Fibroblast of skin of back (primary cell): ENCODE data around the gene IL22RA2. TPM values are rescaled to one million over a fixed set of nuclear protein-coding genes. Genes with fewer than 3 reads are reported as not detected.
"Not testable (repeated sequence)": the region's sequence is repeated elsewhere in the genome, so short reads cannot be mapped to it uniquely, and the experiment has no call there.

ENCODE experiments used
- DNase-seq: peaks from one replicate; pipeline ENCODE4 v3.0.0-alpha.2; 2013
- polyA plus RNA-seq, 2 experiments: library from polyadenylated mRNA; unstranded; fragments of 120-200 nt; gene quantifications; one replicate each; pipeline ENCODE4 v1.2.1, GENCODE V29; 2013; ENCODE audit not compliant: insufficient read length in 2 of 2

IL22RA2 gene, protein sequence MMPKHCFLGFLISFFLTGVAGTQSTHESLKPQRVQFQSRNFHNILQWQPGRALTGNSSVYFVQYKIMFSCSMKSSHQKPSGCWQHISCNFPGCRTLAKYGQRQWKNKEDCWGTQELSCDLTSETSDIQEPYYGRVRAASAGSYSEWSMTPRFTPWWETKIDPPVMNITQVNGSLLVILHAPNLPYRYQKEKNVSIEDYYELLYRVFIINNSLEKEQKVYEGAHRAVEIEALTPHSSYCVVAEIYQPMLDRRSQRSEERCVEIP
- not detected for polyA plus RNA-seq (2013, experiment 1 of 2; ENCODE audit: insufficient read length)
- not detected for polyA plus RNA-seq (2013, experiment 2 of 2; ENCODE audit: insufficient read length)

DNA sequence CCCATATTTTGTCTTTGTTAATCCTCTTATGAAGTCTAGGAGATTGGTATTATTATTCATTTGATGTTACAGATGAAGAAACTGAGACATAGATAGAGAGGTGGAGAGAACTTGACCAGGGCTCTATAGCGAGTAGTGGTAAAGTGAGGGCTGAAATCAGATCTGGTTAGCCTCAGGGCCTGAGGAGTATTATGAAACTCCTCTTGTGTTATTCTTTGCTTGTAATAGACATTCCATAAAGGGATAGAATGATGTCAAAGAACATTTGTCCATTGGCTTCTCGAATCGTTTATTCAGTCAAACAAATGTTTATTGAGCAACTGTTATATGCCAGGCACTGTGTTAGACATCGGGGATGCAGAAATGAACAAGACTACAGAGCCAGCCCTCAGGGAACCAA, at the start of gene IL22RA2:
Gene IL22RA2 (minus strand): TSS at position 144 of the 400 bp plus-strand sequence. CDS start 11,895 bp downstream, outside the sequence.
- DNase-seq, result no peak

DNA sequence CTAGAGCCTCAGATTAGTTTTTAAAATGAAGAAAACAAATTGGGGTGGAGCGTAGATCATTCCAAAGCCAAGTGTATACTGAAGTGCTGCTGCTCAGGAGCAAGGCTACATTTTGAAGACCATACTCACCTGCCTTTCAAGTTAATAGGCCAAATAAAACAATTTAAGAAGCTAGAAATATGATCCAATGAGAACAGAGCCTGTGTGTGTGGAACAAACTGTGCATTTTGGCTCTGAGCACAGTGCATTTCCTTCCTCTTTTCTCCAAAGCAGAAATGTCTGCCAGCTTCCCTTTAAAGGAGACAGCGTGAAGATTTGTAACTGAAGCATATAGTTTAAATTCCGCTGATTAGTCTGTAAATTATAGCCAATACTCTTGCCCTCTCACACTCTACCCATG, 48.9 kb upstream of the IL22RA2 start:
- no peak for DNase-seq

DNA sequence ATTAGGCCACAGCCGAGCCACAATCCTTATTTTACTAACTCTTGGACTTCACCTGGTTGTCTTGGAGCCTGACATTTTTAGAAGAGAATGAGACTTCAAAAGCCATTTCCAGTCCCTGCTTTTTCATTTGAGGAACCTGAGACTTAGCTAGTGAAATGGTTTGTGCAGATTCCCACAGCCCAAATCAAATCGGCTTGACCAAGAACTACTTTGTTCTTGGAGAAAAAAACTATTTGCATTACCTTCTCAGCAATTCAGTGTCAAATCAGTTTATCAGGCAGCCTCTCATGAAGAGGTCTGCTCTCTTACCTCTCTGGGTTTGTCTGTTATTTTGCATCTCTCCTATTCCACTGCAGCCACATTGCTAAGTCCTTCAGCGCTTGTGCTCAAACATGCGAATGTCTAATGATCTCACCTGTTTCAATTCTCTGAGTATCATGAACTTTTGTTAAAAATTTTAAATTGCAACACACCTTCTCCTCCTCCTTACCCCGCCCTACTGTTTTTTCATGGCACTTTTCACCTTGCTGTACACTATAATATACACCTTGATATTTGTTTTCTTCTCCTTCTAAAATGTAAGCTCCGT, 46.3 kb upstream of the IL22RA2 start:
- no peak for DNase-seq

DNA sequence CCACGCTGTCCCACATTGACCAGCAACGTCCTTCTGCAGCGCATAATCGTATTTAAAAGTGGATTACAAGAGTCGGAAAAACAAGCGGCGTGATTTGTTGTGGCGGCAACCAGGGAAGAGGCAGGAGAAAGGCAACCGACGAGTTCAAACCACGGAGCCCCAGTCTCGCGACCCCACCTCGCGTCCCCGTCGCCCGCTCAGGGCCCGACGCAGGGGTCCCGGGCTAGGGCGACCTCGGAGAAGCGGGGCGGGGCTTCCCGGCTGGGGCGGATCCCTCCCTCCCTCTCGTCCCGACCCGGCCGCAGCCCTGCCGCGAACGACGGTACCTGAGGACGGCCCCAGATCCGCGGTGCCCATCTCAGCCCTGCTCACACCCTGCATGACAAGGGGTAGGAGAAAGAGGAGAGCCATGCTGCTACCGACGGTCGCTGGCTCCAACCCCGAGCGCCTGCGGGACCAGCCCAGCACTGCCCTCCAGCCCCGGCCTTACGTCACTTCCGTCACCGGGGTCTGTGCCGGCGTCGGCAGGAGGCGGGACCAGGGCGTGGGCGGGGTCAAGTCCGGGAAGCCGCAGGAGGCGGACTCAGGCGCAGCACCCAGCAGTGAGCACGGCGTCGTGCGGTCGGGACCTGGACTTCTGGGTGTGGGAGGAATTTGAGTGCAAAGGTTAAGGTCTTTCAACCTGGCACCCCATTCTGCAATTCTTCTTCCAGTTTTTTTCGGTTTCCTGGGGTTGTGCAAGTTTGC, 45.6 kb upstream of the IL22RA2 start, which contains the start of gene IFNGR1:
Gene IFNGR1 (minus strand): TSS at position 469 of the 747 bp plus-strand sequence. CDS start 58 bp downstream, at position 411.
- peak; percentile 90 for DNase-seq

DNA sequence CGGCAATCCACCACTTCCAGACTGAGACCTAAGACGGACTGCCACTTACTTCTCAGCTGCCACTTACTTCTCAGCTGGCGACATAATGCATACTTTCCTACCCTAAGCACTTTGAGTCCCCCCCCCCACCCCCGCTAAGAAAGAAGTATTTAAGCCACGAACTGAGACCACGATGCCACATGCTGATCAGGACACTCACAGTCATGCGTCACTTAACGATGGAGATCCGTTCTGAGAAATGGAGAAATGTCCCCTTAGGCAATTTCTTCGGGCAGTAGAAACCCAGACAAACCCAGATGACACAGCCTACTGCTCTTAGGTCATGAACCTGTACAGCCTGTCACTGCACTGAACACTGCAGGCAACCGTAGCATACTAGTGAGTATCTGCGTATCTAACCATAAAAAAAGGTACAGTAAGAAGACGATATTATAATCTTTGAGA, 45.1 kb upstream of the IL22RA2 start:
- peak; percentile 79 for DNase-seq

DNA sequence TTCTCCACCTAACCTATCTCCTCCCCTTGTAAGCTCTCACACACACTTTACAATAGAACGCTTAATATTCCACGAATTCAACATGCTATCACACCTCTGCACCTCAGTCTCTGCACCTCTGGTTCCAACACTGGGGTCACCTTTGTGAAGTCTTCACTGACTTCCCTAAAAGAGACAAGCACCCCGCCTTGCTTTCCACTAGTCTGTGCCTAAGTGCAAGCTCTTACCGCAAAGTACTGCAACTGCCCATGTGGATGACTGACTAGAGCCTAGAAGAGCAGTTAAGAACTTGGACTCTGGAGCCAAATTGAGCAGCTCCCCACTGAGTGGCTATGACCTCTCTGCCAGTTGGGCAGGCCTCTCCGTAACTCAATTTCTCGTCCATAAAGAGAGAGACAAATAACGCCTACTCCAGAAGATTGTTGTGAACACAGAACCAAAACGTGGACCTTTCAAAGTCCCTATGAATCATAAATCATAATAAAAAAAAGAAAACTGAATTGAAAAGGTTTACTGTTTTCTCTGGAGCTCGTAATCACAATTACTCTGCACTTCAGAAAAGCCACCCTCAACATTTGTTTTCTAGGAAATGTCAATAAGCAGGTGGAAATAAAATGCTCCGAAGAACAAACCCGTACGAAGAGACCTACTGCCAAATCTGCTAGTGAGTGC, 44.5 kb upstream of the IL22RA2 start:
- DNase-seq, result no peak

DNA sequence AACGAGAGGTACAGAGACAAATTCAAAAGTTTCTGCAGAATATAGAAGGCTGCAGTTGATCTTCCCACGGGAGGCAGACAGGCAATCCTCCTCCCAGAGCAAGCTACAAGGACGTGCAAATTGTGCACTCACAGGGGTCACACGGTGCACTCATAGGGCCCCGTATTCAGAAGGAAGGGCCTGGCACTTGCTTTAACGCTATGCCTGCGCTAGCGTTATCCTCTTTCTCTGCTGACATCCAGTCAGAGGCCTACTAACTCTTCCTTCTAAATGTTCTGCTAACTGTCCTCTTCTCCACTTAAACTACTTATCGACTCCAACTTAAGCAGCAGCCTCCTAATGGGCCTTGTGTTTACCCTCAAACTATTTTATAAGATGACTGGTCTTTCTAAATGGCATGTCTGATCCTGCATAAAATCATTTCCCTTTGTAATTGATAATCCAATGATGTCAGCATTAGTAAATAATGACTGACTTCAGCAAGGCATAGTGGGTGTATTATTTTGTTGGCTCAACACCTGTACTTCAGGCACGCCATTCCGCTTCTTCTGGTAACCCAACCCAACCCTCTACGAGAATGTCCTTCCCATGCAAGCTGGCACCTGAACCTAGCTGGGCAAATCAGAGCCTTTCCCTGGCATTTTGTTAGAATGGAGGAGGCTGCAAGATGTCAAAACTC, 43.6 kb upstream of the IL22RA2 start:
- no peak for DNase-seq

DNA sequence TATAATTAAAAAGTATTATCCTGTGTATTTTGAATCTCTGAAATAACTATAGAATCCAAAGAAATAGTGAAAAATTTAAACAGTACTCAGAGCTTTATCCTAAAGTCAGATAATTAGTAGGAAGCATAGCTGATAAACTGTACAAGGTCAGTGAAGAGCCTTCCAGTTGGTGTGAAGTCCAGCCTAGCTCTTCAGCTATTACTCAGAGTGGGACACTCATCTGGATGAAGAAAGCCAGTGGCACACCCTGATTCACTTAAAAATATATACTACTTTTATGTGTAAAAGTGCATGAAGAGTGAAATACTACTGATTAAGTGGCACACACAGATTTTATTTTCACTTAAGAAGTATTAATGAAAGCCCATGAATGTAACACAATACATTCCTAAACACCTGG, 42.7 kb upstream of the IL22RA2 start:
- DNase-seq, result no peak

DNA sequence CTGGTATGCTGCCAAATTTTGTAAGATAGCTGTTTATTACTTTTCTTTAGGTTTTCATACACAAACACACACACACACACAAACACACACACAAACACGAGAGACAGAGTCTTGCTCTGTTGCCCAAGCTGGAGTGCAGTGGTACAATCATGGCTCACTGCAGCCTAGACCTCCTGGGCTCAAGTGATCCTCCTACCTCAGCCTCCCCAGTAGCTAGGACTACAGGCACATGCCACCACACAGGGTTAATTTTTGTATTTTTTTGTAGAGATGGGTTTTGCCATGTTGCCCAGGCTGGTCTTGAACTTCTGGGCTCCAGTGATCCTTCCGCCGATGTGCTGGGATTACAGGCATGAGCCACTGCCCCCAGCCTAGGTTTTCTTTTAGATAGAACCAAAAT, 42.2 kb upstream of the IL22RA2 start:
- DNase-seq, result not testable (repeated sequence)

DNA sequence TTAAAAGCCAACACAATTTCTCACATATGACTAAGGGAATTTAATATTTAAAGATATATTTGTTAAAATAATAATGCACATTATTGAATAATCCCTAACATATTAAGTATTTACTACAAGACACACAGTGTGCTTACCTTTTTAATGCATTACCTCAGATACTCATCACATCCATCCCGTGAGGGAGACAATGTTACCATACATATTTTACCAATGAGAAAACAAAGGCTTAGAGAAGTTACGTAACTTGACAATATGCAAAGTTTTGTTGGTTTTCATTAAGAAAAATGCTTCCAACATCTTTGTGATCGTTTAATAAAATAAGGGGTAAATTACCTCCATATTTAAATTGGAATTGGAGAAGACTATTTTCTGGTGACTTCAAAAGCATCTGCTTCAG, 41.5 kb upstream of the IL22RA2 start:
- peak; percentile 42 for DNase-seq

DNA sequence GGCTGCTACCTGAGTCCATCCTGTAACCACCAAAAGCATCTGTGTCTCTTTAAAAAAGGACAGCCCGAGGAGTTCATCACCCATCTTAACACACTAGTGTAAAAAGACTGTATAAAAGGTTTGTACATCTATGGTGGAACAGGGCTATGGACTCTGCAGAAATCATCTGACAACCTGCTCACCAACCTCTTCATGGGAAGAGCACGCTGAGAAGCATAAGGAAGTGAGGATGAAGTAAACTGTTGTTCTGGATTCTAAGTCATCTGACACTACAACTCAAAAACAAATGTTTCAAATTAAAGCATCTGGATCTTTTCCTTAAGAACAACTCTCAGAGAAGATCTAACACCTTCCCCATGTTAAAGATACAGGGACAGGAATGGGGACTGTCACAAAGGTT, 40.4 kb upstream of the IL22RA2 start:
- DNase-seq, result no peak

DNA sequence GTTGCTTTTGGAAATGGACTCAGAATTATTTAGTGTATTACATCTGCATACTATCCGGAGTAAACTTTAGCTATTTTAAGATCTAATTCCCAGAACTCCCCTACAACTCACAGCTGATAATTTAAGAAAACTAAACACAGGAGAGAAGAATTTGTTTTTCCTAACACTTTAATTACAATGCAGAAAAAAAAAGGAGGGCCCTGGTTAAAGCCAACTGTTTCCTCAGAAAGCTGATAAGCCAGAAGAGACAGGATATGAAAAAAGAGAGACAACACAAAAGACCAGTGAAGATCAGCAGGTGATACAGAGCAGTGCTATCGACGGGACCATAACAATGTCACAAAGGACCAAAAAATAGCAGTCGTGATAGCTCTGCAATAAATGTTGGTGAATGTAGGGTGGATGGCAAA, 39.9 kb upstream of the IL22RA2 start:
- no peak for DNase-seq

DNA sequence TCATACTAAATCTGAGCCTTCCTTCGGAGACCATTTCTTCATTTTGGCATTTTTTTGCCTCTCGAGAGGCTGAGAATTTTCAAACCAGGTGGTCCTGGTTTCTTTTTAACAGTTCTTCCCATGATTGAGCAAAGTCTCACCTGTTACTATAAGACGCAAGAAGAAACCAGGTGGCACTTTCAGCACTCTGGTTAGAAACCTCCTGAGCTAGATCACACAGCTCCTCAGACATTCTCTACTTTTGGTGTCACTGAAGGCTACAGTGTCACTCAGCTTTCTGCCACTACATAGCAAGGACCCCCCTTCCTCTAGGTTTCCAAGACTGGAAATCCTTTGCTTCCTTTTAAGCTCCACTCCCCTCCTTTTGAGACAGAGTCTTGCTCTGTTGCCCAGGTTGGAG, 38.5 kb upstream of the IL22RA2 start:
- DNase-seq, result no peak

DNA sequence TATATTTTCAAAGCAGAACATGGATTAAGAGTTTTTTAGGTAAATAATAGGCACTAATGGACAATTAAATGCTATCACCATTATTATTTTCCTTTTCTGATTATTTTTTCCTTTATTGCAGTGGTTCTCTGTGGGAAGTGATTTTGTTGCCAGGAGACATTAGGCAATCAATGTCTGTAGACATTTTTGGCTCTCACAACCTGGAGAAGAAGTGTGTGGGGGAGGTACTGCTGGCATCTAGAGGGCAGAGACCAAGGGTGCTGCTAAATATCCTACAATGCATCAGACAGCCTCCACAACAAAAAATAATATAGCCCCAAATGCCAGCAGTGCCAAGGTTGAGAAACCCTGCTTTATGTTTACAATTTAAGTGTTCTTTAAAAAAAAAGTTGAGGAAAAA, 37.5 kb upstream of the IL22RA2 start:
- DNase-seq, result no peak

DNA sequence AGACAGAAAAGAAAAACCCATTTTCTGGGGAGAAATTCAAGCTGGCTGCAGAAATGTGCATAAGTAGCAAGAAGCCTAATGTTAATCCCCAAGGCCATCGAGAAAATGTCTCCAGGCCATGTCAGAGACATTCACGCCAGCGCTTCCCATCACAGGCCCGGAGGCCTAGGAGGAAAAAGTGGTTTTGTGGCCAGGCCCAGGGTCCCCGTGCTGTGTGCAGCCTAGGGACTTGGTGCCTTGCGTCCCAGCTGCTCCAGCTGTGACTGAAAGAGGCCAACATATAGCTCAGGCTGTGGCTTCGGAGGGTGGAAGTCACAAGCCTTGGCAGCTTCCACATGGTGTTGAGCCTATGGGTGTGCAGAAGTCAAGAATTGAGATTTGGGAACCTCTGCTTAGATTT, 34.8 kb upstream of the IL22RA2 start:
- DNase-seq, result no peak

DNA sequence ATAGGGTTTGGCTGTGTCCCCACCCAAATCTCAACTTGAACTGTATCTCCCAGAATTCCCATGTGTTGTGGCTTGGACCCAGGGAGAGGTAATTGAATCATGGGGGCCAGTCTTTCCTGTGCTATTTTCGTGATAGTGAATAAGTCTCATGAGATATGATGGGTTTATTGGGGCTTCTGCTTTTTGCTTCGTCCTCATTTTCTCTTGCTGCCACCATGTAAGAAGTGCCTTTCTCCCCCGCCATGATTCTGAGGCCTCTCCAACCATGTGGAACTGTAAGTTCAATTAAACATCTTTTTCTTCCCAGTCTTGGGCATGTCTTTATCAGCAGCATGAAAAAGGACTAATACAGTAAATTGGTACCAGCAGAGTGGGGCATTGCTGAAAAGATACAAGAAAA, 34.0 kb upstream of the IL22RA2 start:
- DNase-seq, result not testable (repeated sequence)

DNA sequence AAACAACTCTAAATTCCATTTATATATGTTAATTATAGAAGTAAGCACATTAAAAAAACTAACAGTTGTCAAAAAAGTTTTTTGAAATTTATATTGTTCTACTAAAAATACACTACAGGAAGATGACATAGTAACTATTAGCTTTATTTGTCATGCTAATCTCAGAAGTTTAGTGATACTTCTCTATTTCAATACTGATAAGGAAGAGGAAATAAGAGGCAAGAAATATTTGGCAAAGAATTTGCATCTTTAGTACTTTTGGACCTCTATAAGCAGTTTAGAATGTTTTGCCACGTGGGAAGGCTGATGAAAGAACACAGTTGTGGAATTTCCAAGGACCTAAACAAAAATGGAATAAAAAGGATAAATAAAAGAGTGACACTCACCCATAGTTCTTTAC, 33.1 kb upstream of the IL22RA2 start:
- no peak for DNase-seq

DNA sequence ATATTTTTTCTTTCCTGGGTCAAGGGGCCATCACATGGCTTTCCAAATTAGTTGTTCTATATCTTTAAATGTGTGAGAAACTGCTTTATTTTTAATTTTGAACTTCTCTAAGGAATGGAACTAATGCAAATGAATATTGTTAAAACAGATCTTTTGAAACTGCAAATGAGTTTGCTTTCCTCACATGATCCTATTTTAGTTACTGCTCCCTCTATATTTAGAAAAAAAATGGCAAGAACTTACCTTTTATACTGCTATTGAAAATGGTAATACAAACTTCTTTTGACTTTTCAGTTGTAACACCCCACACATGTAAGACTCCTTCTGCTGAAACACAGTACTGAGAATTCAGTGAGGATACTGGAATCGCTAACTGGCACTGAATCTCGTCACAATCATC, 29.8 kb upstream of the IL22RA2 start:
- no peak for DNase-seq

DNA sequence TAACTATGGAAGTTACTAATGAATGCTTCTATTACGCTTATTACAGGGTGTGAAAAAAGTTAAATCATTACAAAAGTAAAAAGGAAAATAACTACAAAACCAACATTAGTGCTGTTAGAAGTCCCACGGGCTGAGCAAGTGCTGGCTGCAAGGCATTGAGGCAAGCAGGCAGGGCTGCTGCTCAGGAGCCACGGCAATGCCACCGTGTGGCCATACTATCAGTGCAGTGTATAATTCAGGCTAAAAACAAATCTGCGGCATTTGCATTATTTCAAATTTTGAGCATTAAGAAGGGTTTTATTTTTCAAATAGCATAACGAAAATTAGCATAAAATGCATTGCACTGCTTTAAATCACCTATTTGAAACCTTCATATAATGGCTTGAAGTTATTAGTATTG, 28.6 kb upstream of the IL22RA2 start:
- no peak for DNase-seq

DNA sequence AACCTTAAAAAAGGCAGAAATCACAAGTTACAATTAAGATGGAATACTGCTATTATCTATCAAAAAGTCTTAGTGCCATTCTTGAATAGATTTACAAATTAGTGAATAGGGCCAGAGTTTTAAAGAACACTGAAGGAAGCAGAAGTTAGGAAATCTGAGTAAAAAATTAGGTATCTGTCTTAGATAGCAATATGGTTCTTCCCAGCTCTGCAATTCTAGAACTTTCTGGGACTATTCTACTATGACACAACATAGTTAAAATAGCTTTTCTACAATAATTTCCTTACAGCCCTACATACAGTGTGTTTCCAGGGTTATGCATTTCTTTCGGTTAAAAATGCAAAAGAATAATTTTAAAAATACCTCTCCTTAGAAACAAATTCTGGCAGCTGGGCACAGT, 27.6 kb upstream of the IL22RA2 start:
- DNase-seq, result no peak

DNA sequence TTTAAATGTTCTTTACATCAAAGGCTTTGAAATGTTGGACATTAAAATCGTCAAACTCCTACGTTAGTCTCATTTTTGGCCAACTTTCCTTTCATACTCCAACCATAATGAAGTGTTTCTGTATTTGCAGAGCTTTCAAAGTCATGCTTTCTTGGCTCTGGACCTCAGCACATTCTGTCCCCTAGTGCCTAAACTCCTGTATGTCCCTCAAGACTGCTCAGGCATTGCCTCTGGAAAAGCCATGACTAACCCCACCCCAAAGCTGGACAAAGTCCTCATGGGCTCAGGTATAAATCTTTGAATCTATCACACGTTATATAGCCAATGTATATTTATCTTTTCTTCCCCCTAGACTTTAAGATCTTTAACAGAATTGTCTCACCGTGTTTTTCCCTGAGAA, 26.8 kb upstream of the IL22RA2 start:
- DNase-seq, result no peak
